LNCAP (cell line): Measurements from ENCODE around the gene FAS.

ENCODE experiments used
- CTCF ChIP-seq: fragments of 450-650 bp; IDR thresholded peaks from 2 replicates; pipeline ENCODE4 v1.5.1; 2017; ENCODE audit warnings: mild to moderate bottlenecking

The FAS gene

GRCh38 chr10:88994019-88994418 is 3.4 kb downstream of the FAS start:
- TF ChIP-seq CTCF: no peak

DNA sequence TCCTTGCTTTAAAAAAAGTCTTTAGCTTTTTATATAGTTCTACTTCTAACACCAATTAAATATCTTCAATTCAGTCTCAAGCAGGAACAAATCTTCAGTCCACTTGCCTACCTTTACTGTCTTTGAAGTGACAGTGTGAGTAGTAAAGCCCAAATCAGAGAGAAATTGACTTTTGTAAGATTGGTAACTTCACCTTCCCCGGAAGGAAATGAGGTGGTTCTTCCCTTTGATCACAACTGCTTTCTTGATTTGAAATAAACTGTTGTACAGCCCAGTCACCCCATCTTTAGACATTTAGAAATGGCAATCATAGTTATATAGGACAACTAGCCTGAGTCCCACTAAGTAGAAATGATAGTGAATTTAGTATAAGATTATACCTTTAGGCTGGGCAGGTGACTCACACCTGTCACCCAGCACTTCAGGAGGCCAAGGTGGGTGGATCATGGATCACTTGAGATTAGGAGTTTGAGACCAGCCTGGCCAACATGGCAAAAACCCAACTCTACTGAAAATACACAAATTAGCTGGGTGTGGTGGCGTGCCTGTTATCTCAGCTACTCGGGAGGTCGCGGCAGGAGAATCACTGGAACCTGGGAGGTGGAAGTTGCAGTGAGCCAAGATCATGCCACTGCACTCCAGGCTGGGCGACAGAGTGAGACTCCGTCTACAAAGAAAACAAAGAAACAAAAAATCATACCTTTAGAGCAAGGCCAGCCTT is 4.7 kb downstream of the FAS start:
- no peak for TF ChIP-seq CTCF

DNA sequence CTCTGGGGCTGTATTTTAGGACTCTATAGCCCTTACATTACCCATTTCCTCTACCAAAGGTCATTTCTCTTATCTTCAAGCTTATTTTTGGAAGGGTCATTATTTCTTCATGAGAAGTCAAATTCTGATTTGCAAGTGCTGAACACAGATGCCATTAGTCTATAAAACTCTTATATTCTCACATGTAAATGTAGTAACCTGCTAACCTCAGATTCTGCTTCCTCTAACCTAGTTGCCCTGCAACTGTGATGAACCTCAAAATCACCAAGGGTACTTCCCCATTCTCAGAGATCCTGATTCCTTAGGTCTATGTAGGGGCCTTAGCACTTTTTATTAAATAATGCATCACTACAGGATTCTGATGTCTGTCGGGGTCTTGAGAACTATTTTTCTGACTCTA is 6.3 kb downstream of the FAS start:
- no peak for TF ChIP-seq CTCF

GRCh38 chr10:88999625-89000024 is 9.0 kb downstream of the FAS start:
- TF ChIP-seq CTCF: no peak

- TF ChIP-seq CTCF: no peak
Observed at GRCh38 chr10:89001024-89001728, 10.6 kb downstream of the FAS start.

- TF ChIP-seq CTCF: no peak
Observed at GRCh38 chr10:89001729-89002072, 11.1 kb downstream of the FAS start.

DNA sequence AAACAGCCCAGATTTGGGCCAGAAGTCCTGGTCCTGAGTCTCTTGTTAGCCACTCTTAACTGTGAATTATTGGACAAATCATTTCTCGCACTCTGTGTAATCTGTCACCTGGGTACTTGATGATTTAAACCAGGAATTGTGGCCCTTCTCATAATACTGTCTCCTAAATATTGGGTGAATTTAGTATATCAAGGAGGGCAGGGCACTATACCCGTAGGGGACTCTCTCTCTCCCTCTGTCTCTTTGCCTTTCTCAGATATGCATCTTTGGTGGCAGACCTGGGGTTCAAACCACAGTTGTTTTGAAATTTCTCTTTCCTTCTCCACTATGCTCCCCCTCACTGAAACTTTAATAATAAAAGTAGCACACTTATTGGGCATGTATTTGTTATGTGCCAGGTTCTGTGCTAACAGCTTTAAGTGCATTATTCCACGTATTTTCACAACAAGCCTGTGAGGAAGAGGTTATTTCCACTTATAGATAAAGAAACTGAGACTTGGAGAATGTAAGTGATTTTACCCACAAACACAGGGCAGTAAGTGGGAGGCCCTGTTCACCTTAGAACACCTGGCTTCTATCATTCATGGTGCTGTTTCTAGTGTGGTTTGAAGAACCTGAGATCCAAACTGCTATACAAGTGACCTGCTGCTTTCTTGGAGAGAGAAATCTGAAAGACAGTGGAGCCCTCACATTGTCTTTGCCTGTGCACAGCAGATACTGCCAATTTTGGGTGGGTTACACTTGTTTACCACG is 11.8 kb downstream of the FAS start:
- no peak for TF ChIP-seq CTCF
